ENCODE measurements around the gene CNOT3. TPM values are rescaled to one million over a fixed set of nuclear protein-coding genes. Genes with fewer than 3 reads are reported as not detected.

Gene CNOT3
- total and polyA plus RNA-seq, 9 of the 15 experiments (the other 6 are each of a cell fraction or from before 2014, with no cell fraction given) = 0.27 to 60.4 (median 9.9) TPM

DNA sequence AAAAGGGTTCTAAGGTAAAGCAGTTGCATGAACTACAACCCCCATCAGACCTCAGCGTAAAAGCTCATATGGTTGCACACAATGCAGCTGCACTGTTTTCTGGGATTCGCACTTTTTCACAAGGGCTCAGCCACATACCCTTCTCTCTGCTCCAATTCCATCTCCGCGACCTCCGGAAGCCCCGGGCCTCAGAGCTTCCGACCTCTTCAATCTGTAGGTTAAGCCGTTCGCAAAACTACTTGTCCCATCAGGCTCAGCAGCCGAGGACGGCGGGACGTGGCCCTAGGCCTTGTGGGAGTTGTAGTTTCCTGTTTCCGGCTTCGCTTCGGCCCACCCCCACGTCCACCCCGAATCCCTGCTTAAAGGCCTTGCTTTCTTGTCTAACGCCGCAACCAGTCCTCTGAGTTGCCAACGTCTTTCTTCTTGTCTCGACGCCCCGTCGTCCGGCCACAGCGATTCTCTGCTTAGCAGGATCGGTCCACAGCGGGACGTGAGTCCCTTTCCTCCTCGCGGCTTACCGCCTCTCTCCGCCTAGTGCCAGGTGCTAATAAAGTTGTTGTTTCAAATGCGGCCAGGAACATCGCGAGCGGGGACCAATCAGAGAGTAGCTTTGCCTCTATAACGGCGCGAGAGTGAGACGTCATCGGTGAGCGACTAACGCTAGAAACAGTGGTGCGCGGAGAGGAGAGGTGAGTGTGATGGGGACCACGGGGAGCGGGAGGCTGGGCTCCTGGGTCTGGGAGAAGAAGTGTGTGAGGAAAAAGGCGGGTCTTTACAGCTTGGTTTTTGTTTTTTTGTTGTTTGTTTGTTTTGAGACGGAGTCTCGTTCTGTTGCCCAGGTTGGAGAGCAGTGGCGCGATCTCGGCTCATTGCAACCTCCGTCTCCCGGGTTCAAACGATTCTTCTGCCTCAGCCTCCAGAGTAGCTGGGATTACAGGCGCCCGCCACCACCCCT lies 22.2 kb upstream of the CNOT3 start, which contains the start of the genes PRPF31 and TFPT (continued):
- TF ChIP-seq, protein P1, sequence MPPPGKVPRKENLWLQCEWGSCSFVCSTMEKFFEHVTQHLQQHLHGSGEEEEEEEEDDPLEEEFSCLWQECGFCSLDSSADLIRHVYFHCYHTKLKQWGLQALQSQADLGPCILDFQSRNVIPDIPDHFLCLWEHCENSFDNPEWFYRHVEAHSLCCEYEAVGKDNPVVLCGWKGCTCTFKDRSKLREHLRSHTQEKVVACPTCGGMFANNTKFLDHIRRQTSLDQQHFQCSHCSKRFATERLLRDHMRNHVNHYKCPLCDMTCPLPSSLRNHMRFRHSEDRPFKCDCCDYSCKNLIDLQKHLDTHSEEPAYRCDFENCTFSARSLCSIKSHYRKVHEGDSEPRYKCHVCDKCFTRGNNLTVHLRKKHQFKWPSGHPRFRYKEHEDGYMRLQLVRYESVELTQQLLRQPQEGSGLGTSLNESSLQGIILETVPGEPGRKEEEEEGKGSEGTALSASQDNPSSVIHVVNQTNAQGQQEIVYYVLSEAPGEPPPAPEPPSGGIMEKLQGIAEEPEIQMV (tag; conservative IDR thresholded peaks at IDR 0.05; ENCODE audit: low read depth) = peak; percentile 61; the same call in 1 of the 2 replicates
- TF ChIP-seq TFAM (CRISPR knock-in tag; conservative IDR thresholded peaks at IDR 0.05) = no peak
- peak; percentile 51 for TF ChIP-seq BRD9 (IDR thresholded peaks at IDR 0.05; ENCODE audit: low read depth, partially characterized antibody)
- no peak for TF ChIP-seq STAT5A (IDR thresholded peaks at IDR 0.05; ENCODE audit: borderline replicate concordance, low read length)
- peak; percentile 30; the same call in 1 of the 2 replicates for TF ChIP-seq LEF1 (IDR thresholded peaks at IDR 0.05)
- TF ChIP-seq TAF7 (tag; IDR thresholded peaks at IDR 0.05) = peak; percentile 75
- TF ChIP-seq, protein P2, sequence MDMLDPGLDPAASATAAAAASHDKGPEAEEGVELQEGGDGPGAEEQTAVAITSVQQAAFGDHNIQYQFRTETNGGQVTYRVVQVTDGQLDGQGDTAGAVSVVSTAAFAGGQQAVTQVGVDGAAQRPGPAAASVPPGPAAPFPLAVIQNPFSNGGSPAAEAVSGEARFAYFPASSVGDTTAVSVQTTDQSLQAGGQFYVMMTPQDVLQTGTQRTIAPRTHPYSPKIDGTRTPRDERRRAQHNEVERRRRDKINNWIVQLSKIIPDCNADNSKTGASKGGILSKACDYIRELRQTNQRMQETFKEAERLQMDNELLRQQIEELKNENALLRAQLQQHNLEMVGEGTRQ (CRISPR knock-in tag; IDR thresholded peaks at IDR 0.05) = no peak
- peak; percentile 92 for TF ChIP-seq NFRKB (IDR thresholded peaks at IDR 0.05; ENCODE audit: low read depth)
- peak; percentile 64; the same call in 1 of the 2 replicates for TF ChIP-seq NCOA6 (IDR thresholded peaks at IDR 0.05)
- peak; percentile 23 for TF ChIP-seq ZFP36 (IDR thresholded peaks at IDR 0.05; ENCODE audit: low read depth, low read length, partially characterized antibody)
- TF ChIP-seq YBX1 (IDR thresholded peaks at IDR 0.05) = no peak
- TF ChIP-seq, protein P3, sequence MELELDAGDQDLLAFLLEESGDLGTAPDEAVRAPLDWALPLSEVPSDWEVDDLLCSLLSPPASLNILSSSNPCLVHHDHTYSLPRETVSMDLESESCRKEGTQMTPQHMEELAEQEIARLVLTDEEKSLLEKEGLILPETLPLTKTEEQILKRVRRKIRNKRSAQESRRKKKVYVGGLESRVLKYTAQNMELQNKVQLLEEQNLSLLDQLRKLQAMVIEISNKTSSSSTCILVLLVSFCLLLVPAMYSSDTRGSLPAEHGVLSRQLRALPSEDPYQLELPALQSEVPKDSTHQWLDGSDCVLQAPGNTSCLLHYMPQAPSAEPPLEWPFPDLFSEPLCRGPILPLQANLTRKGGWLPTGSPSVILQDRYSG (tag; conservative IDR thresholded peaks at IDR 0.05; ENCODE audit: low read depth) = peak; percentile 88
- TF ChIP-seq, protein P4, sequence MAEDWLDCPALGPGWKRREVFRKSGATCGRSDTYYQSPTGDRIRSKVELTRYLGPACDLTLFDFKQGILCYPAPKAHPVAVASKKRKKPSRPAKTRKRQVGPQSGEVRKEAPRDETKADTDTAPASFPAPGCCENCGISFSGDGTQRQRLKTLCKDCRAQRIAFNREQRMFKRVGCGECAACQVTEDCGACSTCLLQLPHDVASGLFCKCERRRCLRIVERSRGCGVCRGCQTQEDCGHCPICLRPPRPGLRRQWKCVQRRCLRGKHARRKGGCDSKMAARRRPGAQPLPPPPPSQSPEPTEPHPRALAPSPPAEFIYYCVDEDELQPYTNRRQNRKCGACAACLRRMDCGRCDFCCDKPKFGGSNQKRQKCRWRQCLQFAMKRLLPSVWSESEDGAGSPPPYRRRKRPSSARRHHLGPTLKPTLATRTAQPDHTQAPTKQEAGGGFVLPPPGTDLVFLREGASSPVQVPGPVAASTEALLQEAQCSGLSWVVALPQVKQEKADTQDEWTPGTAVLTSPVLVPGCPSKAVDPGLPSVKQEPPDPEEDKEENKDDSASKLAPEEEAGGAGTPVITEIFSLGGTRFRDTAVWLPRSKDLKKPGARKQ (CRISPR knock-in tag; IDR thresholded peaks at IDR 0.05) = no peak
- TF ChIP-seq ZC3H4 (CRISPR knock-in tag; IDR thresholded peaks at IDR 0.05; ENCODE audit: borderline replicate concordance) = no peak
- peak; percentile 92 for TF ChIP-seq POLR2B (IDR thresholded peaks at IDR 0.05; ENCODE audit: low read depth, partially characterized antibody)
- TF ChIP-seq CEBPZ (IDR thresholded peaks at IDR 0.05; ENCODE audit: borderline replicate concordance, low read depth, low read length) = no peak
- TF ChIP-seq, protein P5, sequence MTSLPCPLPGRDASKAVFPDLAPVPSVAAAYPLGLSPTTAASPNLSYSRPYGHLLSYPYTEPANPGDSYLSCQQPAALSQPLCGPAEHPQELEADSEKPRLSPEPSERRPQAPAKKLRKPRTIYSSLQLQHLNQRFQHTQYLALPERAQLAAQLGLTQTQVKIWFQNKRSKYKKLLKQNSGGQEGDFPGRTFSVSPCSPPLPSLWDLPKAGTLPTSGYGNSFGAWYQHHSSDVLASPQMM (CRISPR knock-in tag; IDR thresholded peaks at IDR 0.05) = no peak
- TF ChIP-seq MTA2 (IDR thresholded peaks at IDR 0.05; ENCODE audit: low read depth) = no peak

Measured in K562 (cell line).